Measurements from ENCODE around the gene HASPIN.
A peak's percentile ranks its signal among the peaks of the same experiment; 100 is the strongest.

HASPIN gene

DNA sequence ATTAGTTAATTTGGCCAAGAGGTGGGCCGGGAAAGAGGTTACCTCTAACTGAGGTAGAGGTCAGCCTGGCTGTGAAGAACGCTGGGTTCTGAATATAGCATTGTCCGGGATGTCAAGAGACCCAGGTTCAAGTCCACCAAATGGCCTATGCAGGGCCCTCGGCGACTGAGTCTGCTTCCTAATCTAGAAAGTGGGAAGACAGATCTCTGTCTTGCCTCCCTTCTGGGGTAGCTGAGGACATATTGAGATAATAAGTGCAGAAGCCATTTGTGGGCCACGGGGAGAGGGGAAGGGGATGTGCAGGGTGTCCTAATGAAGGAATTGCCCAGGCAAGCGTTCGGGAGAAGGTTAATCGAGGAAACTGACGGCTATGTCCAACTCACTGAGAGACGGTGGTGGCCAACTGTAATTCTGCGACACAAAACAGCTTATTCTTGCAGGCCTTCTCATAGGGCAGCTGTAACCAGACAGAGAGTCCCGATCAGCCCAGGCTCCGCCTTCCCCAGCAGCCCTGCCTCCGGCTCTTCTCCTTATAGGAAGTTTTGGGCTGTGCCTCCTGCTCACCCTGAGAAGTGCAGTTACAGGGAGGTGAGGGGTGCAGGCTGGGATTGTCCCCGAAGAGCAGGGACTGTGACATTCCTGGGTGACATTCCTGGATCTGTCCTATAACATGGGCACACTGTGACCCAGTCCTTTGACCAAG is 15.9 kb downstream of the HASPIN start:
- DNase-seq = no peak

DNA sequence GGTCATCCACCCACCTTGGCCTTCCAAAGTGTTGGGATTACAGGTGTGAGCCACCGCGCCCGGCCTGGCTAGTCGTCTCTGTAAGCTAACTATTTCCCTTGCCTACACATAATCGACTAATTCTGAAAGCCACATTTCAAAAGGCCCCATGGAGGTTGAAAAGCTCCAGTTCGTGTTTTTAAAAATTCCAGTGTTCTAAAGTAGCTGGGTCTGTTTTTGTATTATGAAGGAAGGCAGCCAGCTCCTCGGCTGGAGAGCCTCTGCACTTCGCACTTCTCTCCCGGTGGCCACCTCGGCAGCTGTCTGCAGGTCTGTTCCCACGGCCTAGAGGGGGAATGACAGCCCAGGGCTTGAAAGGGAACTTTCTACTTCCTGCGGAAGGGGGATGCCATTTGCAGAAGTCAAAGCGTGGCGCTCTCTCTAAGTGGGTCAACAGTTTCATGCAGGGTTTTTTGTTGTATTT is 16.9 kb downstream of the HASPIN start:
- DNase-seq = peak; percentile 66

DNA sequence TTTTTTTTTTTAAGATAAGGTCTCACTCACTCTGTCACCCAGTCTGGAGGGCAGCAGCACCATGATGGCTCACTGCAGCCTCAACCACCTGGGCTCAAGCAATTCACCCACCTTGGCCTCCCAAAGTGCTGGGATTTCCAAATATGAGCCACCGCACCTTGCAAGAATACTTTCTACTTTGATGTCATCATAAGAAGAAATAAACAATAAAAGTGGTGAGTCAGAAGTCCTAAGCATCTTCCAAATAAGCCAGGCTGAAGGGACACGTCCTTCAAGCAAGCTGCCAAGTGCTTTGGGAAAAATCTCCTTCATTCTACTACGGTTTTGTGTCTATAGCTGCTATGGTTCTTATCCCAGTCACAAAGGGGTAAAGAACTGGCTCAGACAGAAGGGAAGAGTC is 20.3 kb downstream of the HASPIN start:
- no peak for DNase-seq

DNA sequence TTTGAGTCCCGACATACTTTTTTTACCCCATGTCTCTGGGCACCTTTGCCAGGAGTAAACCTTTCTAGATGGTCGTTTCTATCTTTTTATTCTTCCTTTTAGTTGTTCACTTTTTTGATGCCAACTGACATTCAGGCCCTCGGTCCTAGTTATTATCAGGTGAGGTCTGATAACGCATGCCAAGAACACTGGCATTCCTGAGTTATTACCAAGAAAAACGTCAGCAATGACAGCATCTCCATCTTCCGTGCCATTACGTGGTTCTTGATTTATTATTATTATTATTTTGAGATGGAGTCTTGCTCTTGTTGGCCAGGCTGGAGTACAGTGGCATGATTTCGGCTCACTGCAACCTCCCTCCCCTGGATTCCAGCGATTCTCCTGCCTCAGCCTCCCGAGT is 21.4 kb downstream of the HASPIN start:
- DNase-seq = no peak

DNA sequence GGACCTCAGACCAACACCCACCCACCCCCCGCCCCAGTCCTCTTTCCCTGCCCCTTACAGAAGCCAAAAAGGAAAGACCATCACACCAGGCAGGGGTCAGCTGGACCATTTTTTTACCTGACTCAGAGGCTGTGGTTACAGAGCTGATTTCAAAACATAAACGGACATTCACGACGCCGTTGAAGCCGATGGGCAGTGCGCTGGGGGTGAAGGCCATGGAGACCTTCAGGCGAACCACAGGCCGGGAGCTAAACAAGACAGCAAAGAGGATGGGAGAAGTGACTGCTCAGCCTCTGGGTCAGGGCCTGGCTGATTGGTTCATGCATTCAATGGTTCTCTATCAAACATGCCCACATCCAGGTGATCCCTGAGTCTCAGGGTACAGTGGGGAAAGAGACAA is 24.1 kb downstream of the HASPIN start:
- DNase-seq = no peak

DNA sequence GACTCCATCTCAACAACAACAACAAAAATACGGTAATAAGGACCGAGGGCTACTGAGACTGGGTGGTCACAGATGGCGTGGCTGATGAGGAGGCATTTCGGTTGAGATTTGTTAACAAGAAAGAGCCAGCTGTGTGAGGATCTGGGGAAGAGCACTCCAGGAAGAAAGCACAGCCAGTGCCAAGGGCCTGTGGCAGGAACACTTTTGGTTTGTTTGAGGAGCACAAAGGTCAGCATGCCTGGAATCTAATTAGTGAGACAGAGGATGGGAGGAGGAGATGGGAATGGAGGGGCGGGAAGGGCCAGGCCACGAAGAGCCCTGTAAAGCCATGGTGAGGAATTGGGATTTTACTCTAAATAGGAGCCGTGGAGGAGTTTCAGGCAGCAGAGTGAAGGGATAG is 24.9 kb downstream of the HASPIN start:
- DNase-seq = no peak

DNA sequence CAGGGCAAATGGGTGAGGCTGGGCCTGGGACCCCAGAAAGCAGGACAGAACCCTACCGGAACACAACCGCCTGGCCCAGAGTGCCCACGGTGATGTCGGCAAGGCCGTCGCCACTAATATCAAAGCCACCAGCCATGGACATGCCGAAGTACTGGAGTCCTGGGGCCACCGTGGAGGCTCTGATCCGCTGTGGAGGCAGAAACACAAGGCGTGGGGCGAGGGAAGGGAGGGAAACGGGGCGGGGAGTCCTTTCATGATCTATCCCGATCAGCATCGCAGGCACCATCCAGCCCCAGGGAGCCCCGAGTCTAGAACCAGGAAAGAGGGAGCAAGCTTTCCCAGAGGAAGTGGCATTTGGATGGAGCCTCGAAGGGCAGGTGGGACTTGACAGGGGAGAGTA is 26.6 kb downstream of the HASPIN start:
- no peak for DNase-seq

DNA sequence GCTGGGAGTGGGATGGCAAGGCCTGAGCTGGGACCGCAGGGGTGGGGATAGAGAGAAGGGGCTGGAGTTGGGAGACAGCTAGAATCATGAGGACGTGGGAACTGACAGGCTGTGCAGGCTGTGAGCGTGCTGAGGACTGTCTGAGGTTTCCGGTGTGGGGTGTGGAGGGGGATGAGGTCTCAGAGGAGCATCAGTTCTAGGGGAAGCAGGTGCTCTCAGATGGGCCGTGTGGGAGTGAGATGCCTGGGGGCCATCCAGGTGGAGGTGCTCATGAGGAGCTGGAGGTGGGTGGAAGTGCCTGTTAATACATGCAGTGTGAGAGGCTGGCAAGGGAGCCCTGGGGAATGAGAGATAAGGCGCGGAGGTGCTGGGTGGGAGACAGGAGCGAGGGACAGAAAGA is 27.2 kb downstream of the HASPIN start:
- DNase-seq = peak; percentile 50

DNA sequence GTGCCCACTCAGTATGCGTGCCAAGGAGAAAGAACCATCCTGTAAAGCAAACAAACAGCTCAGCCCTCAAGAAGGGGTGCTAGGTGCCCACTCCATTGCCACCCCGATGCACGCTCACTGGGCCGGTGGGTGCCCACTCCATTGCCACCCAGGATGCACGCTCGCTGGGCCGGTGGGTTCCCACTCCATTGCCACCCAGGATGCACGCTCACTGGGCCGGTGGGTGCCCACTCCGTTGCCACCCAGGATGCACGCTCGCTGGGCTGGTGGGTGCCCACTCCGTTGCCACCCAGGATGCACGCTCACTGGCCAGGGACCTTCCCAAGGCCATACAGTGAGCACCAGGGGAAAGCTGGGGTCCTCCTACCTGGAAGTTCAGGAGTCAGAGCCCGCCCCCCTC is 28.1 kb downstream of the HASPIN start:
- no peak for DNase-seq

DNA sequence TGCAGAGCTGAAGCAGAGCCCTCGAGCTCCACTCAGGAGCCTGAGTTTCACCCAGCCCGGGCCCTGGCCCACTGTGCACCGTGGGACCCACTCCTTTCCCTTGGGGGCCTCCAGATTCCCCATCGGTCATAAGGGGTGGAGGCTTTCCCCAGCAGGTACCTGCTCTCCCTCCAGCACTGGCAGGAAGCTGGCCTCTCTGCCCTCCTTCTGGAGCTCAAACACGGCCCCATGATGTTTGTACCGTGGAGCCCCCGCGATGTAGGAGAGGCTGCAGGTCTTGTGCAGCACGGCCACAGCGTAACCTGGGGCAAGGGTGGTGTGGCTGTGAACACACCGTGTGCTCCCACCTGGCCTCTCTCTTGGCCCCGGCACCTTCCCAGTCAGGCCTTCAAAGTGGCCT is 29.9 kb downstream of the HASPIN start:
- no peak for DNase-seq

DNA sequence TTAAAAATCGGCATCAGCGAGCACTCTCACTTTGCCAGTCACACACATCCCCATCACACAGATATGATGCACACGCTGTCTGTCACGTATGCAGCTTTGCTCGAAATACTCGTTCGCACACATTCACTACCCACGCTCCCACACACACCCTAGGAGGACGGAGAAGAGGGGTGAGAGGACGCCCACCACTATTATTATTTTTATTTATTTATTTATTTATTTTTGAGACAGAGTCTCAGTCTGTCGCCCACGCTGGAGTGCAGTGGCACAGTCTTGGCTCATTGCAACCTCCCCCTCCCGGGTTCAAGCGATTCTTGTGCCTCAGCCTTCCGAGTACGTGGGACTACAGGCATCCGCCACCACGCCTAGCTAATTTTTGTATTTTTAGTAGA is 30.4 kb downstream of the HASPIN start:
- DNase-seq = no peak

DNA sequence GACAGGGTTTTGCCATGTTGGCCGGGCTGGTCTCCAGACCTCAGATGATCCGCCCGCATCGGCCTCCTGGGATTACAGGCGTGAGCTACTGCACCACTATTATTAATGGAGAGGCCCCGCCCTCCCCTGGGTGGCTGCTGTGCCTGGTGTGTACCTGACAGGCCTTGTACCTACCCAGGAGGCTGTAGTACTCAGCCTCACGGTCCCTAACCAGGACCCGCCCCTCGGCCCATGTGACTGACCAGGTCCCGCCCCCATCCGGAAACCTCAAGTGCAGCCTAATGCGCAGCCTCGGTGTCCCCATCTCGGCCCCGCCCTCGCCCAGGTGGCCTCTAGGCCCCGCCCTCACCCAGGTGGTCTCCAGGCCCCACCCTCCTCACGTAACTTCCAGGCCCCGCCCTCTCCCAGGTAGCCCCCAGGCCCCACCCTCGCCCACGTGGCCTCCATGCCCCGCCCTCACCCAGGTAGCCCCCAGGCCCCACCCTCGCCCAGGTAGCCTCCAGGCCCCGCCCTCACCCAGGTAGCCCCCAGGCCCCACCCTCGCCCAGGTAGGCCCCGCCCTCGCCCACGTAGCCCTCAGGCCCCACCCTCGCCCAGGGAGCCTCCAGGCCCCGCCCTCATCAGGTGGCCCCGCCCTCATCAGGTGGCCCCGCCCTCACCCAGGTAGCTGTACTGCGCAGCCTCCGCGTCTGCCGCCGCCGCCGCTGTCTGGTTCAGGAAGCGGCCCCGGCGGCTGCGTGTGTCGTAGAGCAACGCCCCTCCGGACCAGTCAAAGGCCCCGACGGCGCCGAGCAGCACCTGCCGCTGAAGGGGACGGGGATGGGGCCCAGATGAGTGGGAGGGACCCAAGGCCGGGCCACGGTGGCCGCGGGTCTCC is 31.0 kb downstream of the HASPIN start:
- peak; percentile 80 for DNase-seq

DNA sequence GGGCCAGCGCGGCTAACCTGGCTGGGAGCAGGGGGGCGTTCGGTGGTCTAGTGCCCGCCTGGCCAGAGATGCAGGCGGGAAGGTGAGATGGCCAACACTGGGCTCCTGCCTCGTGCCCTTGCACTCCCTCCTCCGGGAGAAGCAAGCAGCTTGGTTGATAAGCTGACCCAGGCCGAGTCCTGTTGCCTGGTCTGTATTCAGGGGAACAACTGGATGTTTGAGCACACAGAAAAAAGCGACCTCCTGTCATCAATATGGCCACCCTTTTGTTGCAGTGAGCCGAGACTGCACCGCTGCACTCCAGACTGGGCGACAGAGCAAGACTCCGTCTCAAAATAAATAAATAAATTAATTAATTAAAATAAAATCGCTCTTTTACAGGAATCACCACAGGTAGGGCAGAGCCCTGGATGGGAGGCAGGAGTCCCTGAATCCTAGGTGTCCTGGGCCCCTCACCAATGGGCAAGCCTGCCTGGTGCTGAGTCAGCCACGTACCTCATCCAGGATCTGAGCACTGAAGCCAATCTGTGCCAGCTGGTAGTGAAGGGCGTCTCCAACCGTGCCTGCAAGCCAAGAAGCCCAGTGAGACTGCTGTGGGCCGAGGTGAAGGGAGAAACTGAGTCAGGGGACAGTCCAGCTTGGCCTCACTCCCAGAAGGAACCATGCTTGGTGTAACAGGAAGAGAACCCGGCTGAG is 31.8 kb downstream of the HASPIN start:
- no peak for DNase-seq

DNA sequence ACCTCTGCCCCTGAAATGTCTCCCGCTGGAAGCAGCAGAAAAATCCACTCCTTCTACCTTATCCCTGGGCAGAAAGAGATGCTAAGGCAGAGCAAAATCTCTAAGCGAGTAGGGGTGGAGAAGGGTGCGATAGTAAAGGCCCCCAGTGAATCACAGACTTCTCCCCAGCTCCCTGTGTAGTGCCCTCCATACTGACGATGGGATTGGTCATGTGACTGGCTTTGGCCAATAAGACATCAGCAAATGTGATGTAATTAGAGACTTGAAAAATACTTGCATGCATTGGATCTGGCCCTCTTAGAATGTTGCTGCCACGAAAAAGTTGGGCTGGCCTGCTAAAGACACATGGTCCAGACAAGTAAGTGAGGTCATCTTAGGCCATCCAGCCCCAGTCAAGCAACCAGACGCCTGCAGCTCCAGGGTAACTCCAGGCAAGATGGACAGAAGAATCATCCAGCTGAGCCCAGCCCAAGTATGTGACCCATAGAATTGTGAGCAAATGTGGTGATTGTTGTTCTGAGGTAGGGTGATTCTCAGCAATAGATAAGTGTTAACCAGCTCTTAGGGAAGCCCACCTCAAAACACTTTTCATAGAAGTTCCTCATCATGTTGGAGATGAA is 36.0 kb downstream of the HASPIN start:
- DNase-seq = no peak

DNA sequence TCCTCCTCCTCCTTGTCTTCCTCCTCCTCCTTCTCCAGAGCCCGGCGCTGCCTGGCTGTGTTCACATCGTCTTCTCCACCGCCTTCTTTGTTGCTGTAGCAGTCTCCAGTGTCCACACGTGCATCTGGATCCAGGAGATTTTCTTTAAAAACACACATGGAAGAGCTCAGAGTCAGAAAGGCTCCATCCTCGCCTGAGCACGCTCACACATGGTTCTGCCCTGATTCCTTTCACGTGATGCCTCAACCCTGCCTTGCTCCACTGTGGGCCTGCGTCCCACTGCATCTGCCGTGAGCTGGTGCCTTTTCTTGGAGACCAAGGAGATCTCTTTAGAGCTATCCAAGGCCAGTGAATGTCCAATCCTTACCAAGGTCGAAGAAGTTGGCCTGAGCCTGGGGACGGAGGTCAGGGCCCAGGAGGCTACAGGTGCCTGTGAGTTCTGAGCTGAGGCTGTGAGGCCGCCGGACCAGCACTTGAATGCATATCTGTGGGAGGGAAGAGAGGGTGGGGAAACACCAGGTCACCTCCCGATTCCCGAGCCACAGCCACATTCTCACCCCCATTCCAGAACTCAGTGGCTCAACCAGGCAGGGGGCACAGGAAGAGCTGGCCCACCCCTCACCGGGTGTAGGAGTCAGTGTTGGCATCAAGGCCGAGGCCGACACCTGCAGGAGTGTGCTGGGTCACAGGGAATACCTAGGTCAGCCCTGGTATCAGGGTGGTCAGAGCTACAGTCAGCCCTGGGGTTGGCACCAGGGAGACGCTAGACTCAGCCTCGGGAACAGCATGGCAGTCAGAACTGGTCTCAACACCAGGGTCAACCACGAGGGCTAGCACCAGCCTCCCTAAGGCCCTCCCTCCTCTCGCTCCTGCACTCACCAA is 37.6 kb downstream of the HASPIN start:
- DNase-seq = no peak

DNA sequence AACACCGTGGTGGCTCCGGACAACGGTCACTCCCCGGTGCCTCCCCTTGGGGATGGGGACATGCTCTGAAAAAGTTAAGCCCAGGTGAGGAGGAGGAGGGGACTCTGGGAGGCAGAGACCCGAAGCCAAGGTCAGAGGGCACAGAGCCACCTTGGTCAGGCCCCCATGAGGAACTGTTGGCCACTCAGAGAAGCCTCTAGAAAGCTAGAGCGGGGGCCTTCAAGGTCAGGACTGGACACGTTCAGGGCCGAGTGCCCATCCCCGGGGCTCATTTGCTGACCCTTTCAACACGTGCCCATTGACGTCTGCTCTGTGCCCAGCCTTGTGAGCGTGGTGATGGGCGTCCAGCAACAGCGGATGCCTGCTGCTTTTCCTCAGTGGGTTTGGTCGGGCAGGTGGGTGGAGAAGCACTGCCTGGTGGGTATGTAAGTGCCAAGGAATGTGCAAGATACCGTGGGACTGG is 38.2 kb downstream of the HASPIN start:
- no peak for DNase-seq

DNA sequence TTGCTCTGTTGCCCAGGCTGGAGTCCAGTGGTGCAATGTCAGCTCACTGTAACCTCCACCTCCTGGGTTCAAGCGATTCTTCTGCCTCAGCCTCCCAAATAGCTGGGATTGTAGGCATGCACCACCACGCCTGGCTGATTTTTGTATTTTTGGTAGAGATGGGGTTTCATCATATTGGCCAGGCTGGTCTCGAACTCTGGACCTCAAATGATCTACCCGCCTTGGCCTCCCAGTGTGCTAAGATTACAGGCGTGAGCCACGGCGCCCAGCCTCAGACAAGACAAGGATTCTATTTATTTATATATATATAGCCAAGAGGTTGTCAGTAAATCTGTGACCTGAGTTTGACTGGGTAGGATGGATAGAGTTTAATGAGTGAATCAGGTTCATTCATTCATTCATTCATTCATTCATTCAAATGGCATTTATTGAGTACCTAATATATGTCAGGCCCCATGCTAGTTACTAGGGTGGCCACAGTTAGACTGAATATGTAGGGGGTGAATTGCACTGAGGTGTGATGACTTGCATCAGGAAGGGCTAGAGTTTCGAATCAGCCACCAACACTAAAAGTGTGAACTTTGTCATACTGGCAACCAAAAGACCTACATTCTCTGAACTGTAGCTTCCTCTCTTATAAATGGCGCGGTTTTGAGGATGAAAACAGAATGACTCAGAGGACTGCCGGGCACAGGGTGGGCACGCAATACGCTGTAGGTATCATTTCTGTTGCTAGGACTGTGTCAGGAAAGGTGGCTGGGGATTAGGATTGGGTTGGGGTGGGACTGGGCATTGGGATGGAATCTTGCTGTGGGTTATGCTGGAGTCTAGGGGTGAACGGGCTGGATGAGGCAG is 39.4 kb downstream of the HASPIN start:
- no peak for DNase-seq

DNA sequence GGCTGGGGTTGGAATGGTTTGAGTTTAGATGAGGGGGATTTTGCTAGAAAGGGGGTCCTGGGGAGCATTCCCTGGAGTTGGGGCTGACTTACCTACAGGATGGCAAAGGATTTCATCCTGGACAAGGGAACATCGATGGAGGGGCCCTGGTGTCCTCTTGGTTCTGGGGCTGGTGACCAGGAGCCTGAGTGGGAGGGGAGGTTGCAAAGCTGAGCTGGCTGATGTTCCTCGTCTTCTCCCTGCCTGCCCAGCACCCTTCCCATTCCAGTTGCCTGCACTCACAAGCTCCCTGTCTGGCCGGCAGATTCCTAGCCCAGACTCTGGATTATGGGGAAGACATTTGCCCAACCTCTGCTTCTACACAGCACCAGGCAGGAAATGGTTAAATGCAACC is 40.1 kb downstream of the HASPIN start:
- DNase-seq = no peak

DNA sequence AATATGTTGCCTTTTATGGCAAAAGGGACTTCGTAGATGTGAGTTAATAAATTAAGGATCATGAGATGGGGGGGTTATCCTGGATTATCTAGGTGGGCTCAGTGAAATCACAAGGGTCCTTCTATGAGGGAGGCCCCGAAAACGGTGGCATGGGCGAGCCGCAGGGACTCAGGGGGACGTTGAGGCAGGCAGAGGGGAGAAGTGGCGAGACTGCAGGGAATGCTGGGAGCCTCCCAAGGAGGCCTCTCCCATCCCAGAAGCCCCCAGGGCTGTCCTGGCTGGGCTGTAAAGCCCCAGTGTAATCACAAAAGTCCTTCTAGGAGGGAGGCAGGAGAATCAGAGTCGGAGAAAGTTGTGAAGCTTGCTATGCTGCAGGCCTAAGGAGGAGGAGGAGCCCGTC is 42.3 kb downstream of the HASPIN start:
- no peak for DNase-seq

DNA sequence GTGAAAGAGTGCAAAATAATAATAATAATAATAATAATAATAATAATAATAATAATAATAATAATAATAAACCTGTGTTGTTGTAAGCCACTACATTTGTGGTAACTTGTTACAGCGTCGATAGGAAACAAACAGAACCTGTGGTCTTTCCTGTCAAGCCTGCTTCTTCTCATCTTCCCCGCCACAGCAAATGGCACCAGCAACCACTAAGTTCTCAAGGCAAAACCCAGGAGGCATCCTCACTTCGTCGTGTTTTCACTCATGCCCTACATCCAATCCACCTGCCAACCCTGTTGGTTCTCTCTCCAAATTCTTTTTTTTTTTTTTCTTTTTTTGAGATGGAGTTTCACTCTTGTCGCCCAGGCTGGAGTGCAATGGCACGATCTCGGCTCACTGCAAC is 43.1 kb downstream of the HASPIN start:
- DNase-seq = no peak

DNA sequence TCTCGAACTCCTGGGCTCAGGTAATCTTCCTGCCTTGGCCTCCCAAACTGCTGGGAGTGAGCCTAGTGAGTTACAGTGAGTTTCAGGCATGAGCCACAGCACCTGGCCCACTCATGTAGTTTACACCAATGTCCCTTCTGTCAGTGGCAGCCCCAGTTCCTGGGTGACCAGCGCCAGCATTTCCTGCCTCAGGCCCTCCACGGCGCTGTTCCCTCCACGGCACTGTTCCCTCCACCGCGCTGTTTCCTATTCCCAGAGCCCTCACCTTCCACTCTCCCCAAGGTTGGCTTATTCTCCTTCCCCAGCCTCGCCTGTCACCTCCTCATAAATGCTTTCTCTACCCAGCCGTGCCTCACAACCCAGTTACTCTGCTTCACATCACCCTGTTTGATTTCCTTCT is 44.6 kb downstream of the HASPIN start:
- no peak for DNase-seq

Data from central memory CD4-positive, alpha-beta T cell (primary cell).